HEK293 (cell line): ENCODE data around the gene BMERB1.

Experiments
- CTCF ChIA-PET: fragments of 350-600 bp; formaldehyde crosslinking; extraction: SDS; loops from one replicate; lab custom pipeline; 2021; ENCODE audit warnings: antibody characterized with exemption; lab: Yijun Ruan, JAX
- POLR2A ChIA-PET: fragments of 300-600 bp; formaldehyde crosslinking; extraction: SDS; loops from one replicate; lab custom pipeline; 2020; ENCODE audit warnings: antibody characterized with exemption, inconsistent platforms; lab: Yijun Ruan, JAX
- H3K27ac ChIP-seq: fragments of 200-500 bp; sonication (Bioruptor generic); 2 replicates; pipeline ENCODE4 v1.5.1; 2014; ENCODE audit warnings: low read depth, low read length, control low read depth, inconsistent platforms; ENCODE audit errors: extremely low read depth
- H3K36me3 ChIP-seq, 2 experiments: fragments of 200-500 bp in 1 of 2; sonication (Bioruptor generic) in 1 of 2; 1 replicate in 1 of 2; 2 replicates in 1 of 2; pipeline ENCODE4 v1.5.1; 2014 to 2017; ENCODE audit warnings: inconsistent platforms in 2 of 2, low read length in 2 of 2; ENCODE audit not compliant: control insufficient read depth in 2 of 2, insufficient read depth in 1 of 2
- H3K4me1 ChIP-seq: fragments of 200-500 bp; sonication (Bioruptor generic); 2 replicates; pipeline ENCODE4 v1.5.1; 2014; ENCODE audit warnings: mild to moderate bottlenecking, low read length, inconsistent platforms; ENCODE audit not compliant: control insufficient read depth, insufficient read depth
- H3K4me3 ChIP-seq: 2 replicates; pipeline ENCODE4 v1.5.1; 2011; ENCODE audit warnings: low read depth, mild to moderate bottlenecking, control low read depth, low read length, moderate library complexity
- H3K9me3 ChIP-seq: fragments of 200-500 bp; sonication (Bioruptor generic); 2 replicates; pipeline ENCODE4 v1.5.1; 2014; ENCODE audit warnings: low read depth, low read length, inconsistent platforms; ENCODE audit not compliant: control insufficient read depth, insufficient read depth
- BCL11A ChIP-seq: fragments of 450-650 bp; formaldehyde crosslinking; IDR thresholded peaks from 2 replicates; pipeline ENCODE4 v1.5.1; 2016; ENCODE audit warnings: low read depth, missing biosample characterization, missing genetic modification characterization
- CTCF ChIP-seq: fragments of 450-650 bp; formaldehyde crosslinking; IDR thresholded peaks from 2 replicates; pipeline ENCODE4 v1.5.1; 2016; ENCODE audit warnings: missing biosample characterization, missing genetic modification characterization
- GFI1B ChIP-seq: fragments of 450-650 bp; formaldehyde crosslinking; IDR thresholded peaks from 2 replicates; pipeline ENCODE4 v1.5.1; 2016; ENCODE audit warnings: missing biosample characterization, missing genetic modification characterization
- GLIS1 ChIP-seq: fragments of 450-650 bp; formaldehyde crosslinking; IDR thresholded peaks from 2 replicates; pipeline ENCODE4 v1.5.1; 2016; ENCODE audit warnings: missing biosample characterization, missing genetic modification characterization
- HOXA7 ChIP-seq: sonication (generic); formaldehyde crosslinking; IDR thresholded peaks from 2 replicates; pipeline ENCODE4 v1.8.1; 2022; ENCODE audit warnings: missing genetic modification reagents, borderline replicate concordance
- IKZF3 ChIP-seq: fragments of 450-650 bp; IDR thresholded peaks from 2 replicates; pipeline ENCODE4 v1.5.0; 2018; ENCODE audit warnings: missing biosample characterization, mild to moderate bottlenecking, missing genetic modification characterization, moderate library complexity
- OSR2 ChIP-seq: fragments of 450-650 bp; formaldehyde crosslinking; IDR thresholded peaks from 2 replicates; pipeline ENCODE4 v1.5.1; 2016; ENCODE audit warnings: missing biosample characterization, missing genetic modification characterization
- TCF7L2 ChIP-seq: IDR thresholded peaks from 2 replicates; pipeline ENCODE4 v1.6.1; 2011; ENCODE audit warnings: low read depth, mild to moderate bottlenecking, inconsistent platforms, low read length, moderate library complexity, borderline replicate concordance
- ZBTB8A ChIP-seq: fragments of 450-650 bp; formaldehyde crosslinking; IDR thresholded peaks from 2 replicates; pipeline ENCODE4 v1.5.1; 2016; ENCODE audit warnings: missing biosample characterization, missing genetic modification characterization
- ZFHX2 ChIP-seq: fragments of 450-650 bp; formaldehyde crosslinking; conservative IDR thresholded peaks from 2 replicates; pipeline ENCODE4 v1.5.1; 2016; ENCODE audit warnings: missing biosample characterization, missing genetic modification characterization
- ZFP3 ChIP-seq: fragments of 450-650 bp; formaldehyde crosslinking; IDR thresholded peaks from 2 replicates; pipeline ENCODE4 v1.5.1; 2016; ENCODE audit warnings: low read depth, missing biosample characterization, missing genetic modification characterization
- ZFP37 ChIP-seq: fragments of 450-650 bp; formaldehyde crosslinking; IDR thresholded peaks from 2 replicates; pipeline ENCODE4 v1.5.1; 2016; ENCODE audit warnings: missing biosample characterization, missing genetic modification characterization
- ZNF221 ChIP-seq: fragments of 450-650 bp; formaldehyde crosslinking; IDR thresholded peaks from 2 replicates; pipeline ENCODE4 v1.5.1; 2017; ENCODE audit warnings: missing biosample characterization, missing genetic modification characterization, borderline replicate concordance
- ZNF23 ChIP-seq: fragments of 450-650 bp; formaldehyde crosslinking; IDR thresholded peaks from 2 replicates; pipeline ENCODE4 v1.5.1; 2016; ENCODE audit warnings: missing biosample characterization, missing genetic modification characterization, borderline replicate concordance
- ZNF248 ChIP-seq: fragments of 450-650 bp; formaldehyde crosslinking; IDR thresholded peaks from 2 replicates; pipeline ENCODE4 v1.5.1; 2017; ENCODE audit warnings: missing biosample characterization, missing genetic modification characterization
- ZNF362 ChIP-seq: fragments of 450-650 bp; formaldehyde crosslinking; IDR thresholded peaks from 2 replicates; pipeline ENCODE4 v1.5.1; 2016; ENCODE audit warnings: missing biosample characterization, missing genetic modification characterization
- ZNF404 ChIP-seq: fragments of 450-650 bp; formaldehyde crosslinking; IDR thresholded peaks from 2 replicates; pipeline ENCODE4 v1.5.1; 2017; ENCODE audit warnings: missing biosample characterization, missing genetic modification characterization
- ZNF433 ChIP-seq: fragments of 450-650 bp; formaldehyde crosslinking; IDR thresholded peaks from 2 replicates; pipeline ENCODE4 v1.5.1; 2016; ENCODE audit warnings: missing biosample characterization, missing genetic modification characterization, low read depth
- ZNF501 ChIP-seq: fragments of 450-650 bp; formaldehyde crosslinking; IDR thresholded peaks from 2 replicates; pipeline ENCODE4 v1.5.1; 2016; ENCODE audit warnings: missing biosample characterization, missing genetic modification characterization
- ZNF514 ChIP-seq: fragments of 450-650 bp; formaldehyde crosslinking; IDR thresholded peaks from 2 replicates; pipeline ENCODE4 v1.5.1; 2016; ENCODE audit warnings: missing biosample characterization, missing genetic modification characterization
- ZNF521 ChIP-seq: fragments of 450-650 bp; formaldehyde crosslinking; IDR thresholded peaks from 2 replicates; pipeline ENCODE4 v1.5.1; 2017; ENCODE audit warnings: missing biosample characterization, mild to moderate bottlenecking, missing genetic modification characterization
- ZNF596 ChIP-seq: fragments of 450-650 bp; IDR thresholded peaks from 2 replicates; pipeline ENCODE4 v1.5.0; 2018; ENCODE audit warnings: missing biosample characterization, mild to moderate bottlenecking, missing genetic modification characterization, moderate library complexity
- ZNF610 ChIP-seq: fragments of 450-650 bp; formaldehyde crosslinking; IDR thresholded peaks from 2 replicates; pipeline ENCODE4 v1.5.1; 2016; ENCODE audit warnings: missing biosample characterization, missing genetic modification characterization, borderline replicate concordance
- ZNF654 ChIP-seq: fragments of 450-650 bp; formaldehyde crosslinking; IDR thresholded peaks from 2 replicates; pipeline ENCODE4 v1.5.1; 2016; ENCODE audit warnings: low read depth, missing biosample characterization, missing genetic modification characterization
- ZNF664 ChIP-seq: fragments of 450-650 bp; formaldehyde crosslinking; IDR thresholded peaks from 2 replicates; pipeline ENCODE4 v1.5.1; 2016; ENCODE audit warnings: missing biosample characterization, missing genetic modification characterization
- ZNF701 ChIP-seq: fragments of 450-650 bp; formaldehyde crosslinking; IDR thresholded peaks from 2 replicates; pipeline ENCODE4 v1.5.1; 2016; ENCODE audit warnings: missing biosample characterization, missing genetic modification characterization
- TF ChIP-seq, protein P1 (sequence below): fragments of 450-650 bp; formaldehyde crosslinking; IDR thresholded peaks from 2 replicates; pipeline ENCODE4 v1.5.1; 2016; ENCODE audit warnings: missing biosample characterization, missing genetic modification characterization, low read depth

Gene BMERB1

DNA sequence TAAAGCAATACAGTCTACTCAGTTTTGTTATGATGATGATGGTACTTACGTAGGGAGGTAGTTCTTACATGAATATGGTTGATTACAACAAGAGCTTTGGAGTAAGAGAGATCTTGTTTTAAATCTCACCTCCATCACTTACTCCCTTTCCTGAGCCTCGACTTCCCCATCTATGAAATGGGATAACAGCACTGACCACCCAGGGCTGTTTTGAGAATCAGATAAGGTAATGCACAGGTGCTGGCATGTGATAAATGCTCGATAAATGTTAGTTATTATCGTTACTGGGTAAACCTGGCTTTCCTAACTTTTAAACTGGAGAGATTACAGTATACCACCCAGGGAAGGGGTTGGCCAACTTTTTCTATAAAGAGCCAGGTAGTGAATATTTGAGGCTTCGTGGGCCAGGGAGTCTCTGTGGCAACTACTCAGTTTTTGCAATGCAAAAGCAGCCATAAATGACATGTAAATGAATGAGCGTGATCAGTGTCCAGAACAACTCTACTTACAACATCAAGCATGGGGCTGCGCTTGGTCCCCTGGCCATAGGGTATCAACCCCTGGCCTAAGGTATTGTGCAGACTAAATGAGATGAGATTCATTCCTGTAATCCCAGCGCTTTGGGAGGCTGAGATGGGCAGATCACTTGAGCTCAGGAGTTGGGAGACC lies 73.7 kb downstream of the BMERB1 start (continued):
- TF ChIP-seq ZNF501 (no peak), ZNF514 (tag by site-specific recombination) (no peak)

- no peak for TF ChIP-seq IKZF3 (tag by site-specific recombination)
- TF ChIP-seq ZNF664 = peak; percentile 96
- TF ChIP-seq, all 188 proteins: peak for 1
- H3K4me1 ChIP-seq = no peaks in the 10 kb centered on the region
- H3K36me3 ChIP-seq = no peaks in the 10 kb centered on the region
- CTCF ChIA-PET = interaction anchor here (0.9 to 1.1 kb wide), 2 partner anchors 29 to 70 kb away, joined by 3 to 4 read pairs; no protein-coding TSS in a partner anchor
- H3K27ac ChIP-seq = no peak overlapping the region
- H3K9me3 ChIP-seq = no peaks in the 10 kb centered on the region
- POLR2A ChIA-PET = interaction anchor here (0.6 to 1.0 kb wide), 2 partner anchors 81 to 523 kb away, joined by 3 to 4 read pairs; no protein-coding TSS in a partner anchor
- H3K4me3 ChIP-seq = no peak overlapping the region
Observed at GRCh38 chr16:15509051-15509592, 74.7 kb downstream of the BMERB1 start.

DNA sequence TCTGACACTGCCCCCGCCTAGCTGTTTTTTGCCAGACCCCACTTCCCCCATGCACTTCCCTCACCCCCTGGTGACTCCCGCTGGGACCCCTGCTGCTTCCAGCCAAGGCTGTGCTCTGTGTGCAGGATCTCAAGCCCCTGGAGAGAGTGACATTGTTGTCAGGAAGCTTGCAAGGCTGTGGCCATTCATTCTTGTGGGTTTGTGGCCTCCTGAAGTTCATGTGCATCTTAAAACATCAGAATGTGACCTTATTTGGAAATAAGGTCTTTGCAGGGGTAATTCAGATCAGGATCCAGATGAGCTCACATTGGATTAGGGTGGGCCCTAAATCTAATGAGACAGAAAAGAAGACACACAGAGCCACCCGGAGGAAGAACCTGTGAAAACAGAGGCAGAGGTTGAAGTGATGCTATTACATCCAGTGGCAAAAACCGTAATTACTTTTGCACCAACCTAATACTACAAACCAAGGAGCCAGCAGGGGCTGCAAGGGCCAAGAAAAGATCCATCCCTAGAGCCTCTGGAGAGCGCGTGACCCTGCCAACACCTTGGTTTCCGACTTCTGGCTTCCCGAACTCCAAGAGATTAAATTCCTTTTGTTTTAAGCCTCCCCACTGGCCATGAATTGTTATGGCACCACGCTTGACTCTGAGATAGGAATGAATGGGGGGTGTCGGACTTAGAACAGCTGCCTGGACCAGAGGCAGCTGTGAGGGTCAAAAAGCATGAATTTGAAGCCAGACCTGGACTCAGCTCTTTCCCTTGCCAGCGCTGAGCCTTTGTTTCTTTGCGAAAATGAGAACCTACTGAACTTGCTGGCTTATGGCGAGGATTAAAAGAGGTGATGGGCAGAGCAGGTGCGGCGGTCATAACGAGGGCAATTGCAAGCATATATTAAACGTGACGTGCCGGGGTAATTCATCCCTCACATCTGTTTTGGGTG lies 75.5 kb downstream of the BMERB1 start:
- Histone ChIP-seq H3K27ac (no peak overlapping the region), H3K9me3 (no peaks in the 10 kb centered on the region), H3K4me1 (no peaks in the 10 kb centered on the region), H3K36me3 (no peaks in the 10 kb centered on the region), H3K4me3 (no peak overlapping the region)
- ChIA-PET CTCF (interaction anchor here (0.9 to 1.1 kb wide), 2 partner anchors 28 to 70 kb away, joined by 3 to 4 read pairs; no protein-coding TSS in a partner anchor), POLR2A (interaction anchor here (0.6 to 1.0 kb wide), 2 partner anchors 82 to 524 kb away, joined by 3 to 4 read pairs; no protein-coding TSS in a partner anchor)
- TF ChIP-seq ZFP37 (tag by site-specific recombination) = no peak
- no peak for TF ChIP-seq ZNF404
- TF ChIP-seq ZFP3 (tag by site-specific recombination) = no peak
- TF ChIP-seq HOXA7 (CRISPR knock-in tag) = no peak
- no peak for TF ChIP-seq ZFHX2 (tag by site-specific recombination)
- TF ChIP-seq ZNF654 (tag by site-specific recombination) = 0 out of 2 replicates have a peak, but pooled peaks have one; percentile 8
- TF ChIP-seq ZNF596 (tag by site-specific recombination) = no peak
- TF ChIP-seq ZNF362 (tag by site-specific recombination) = no peak
- TF ChIP-seq TCF7L2 = no peak
- no peak for TF ChIP-seq ZNF610 (tag by site-specific recombination)
- TF ChIP-seq ZNF221 (tag by site-specific recombination) = no peak
- TF ChIP-seq ZNF433 (tag by site-specific recombination) = no peak
- no peak for TF ChIP-seq OSR2 (tag by site-specific recombination)
- TF ChIP-seq CTCF (tag by site-specific recombination) = peak; percentile 15; the same call in 1 of the 2 replicates
- TF ChIP-seq, protein P1, sequence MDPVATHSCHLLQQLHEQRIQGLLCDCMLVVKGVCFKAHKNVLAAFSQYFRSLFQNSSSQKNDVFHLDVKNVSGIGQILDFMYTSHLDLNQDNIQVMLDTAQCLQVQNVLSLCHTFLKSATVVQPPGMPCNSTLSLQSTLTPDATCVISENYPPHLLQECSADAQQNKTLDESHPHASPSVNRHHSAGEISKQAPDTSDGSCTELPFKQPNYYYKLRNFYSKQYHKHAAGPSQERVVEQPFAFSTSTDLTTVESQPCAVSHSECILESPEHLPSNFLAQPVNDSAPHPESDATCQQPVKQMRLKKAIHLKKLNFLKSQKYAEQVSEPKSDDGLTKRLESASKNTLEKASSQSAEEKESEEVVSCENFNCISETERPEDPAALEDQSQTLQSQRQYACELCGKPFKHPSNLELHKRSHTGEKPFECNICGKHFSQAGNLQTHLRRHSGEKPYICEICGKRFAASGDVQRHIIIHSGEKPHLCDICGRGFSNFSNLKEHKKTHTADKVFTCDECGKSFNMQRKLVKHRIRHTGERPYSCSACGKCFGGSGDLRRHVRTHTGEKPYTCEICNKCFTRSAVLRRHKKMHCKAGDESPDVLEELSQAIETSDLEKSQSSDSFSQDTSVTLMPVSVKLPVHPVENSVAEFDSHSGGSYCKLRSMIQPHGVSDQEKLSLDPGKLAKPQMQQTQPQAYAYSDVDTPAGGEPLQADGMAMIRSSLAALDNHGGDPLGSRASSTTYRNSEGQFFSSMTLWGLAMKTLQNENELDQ (tag by site-specific recombination) = no peak
- TF ChIP-seq ZNF701 (tag by site-specific recombination) = no peak
- no peak for TF ChIP-seq BCL11A (tag by site-specific recombination)
- TF ChIP-seq ZBTB8A (tag by site-specific recombination) = no peak
- TF ChIP-seq ZNF521 (tag by site-specific recombination) = no peak
- TF ChIP-seq GFI1B (tag by site-specific recombination) = no peak
- TF ChIP-seq ZNF23 (tag by site-specific recombination) = no peak
- TF ChIP-seq ZNF248 (tag by site-specific recombination) = no peak
- peak; percentile 38; the same call in 1 of the 2 replicates for TF ChIP-seq GLIS1
